ENCODE results near the gene ABCC1. TPM values are rescaled to one million over a fixed set of nuclear protein-coding genes. Genes with fewer than 3 reads are reported as not detected.
"Not testable (repeated sequence)": the region's sequence is repeated elsewhere in the genome, so short reads cannot be mapped to it uniquely, and the experiment has no call there.

Gene ABCC1
- total RNA-seq, 1 donor from 2014 or later: 16.6 TPM

GRCh38 chr16:16143931-16144330 is 194.5 kb downstream of the ABCC1 start:
- intact Hi-C loops (cut with DNase I): no loop called here
- DNase-seq (ENCODE audit: low spot score): no peak

GRCh38 chr16:16144416-16144815 is 195.0 kb downstream of the ABCC1 start:
- intact Hi-C loops (cut with DNase I): no loop called here

GRCh38 chr16:16145286-16145685 is 195.9 kb downstream of the ABCC1 start:
- intact Hi-C loops (cut with DNase I): no loop called here
- DNase-seq (ENCODE audit: low spot score): no peak

More at GRCh38 chr16:16144416-16144815, 195.0 kb downstream of the ABCC1 start:
- no peak for DNase-seq (ENCODE audit: low spot score)

GRCh38 chr16:16146380-16147315 is 197.2 kb downstream of the ABCC1 start:
- DNase-seq (ENCODE audit: low spot score): no peak
- intact Hi-C loops (cut with DNase I): no loop called here

- intact Hi-C loops (cut with DNase I): no loop called here
- no peak for DNase-seq (ENCODE audit: low spot score)
These were observed 198.0 kb downstream of the ABCC1 start for GRCh38 chr16:16147316-16147999.

- intact Hi-C loops (cut with DNase I); DNase-seq (ENCODE audit: low spot score): not testable (repeated sequence)
These were observed 198.7 kb downstream of the ABCC1 start for GRCh38 chr16:16148000-16148599.

GRCh38 chr16:16148755-16149154 is 199.3 kb downstream of the ABCC1 start:
- DNase-seq (ENCODE audit: low spot score): no peak
- intact Hi-C loops (cut with DNase I): no loop called here

GRCh38 chr16:16149710-16150116 is 200.3 kb downstream of the ABCC1 start:
- no peak for DNase-seq (ENCODE audit: low spot score)
- intact Hi-C loops (cut with DNase I): no loop called here

- intact Hi-C loops (cut with DNase I): no loop called here
- DNase-seq (ENCODE audit: low spot score): peak; percentile 79
These were observed 200.9 kb downstream of the ABCC1 start for GRCh38 chr16:16150117-16150877.

GRCh38 chr16:16150878-16151152 is 201.4 kb downstream of the ABCC1 start:
- intact Hi-C loops (cut with DNase I): no loop called here

GRCh38 chr16:16151315-16151714 is 201.9 kb downstream of the ABCC1 start:
- DNase-seq (ENCODE audit: low spot score): no peak
- intact Hi-C loops (cut with DNase I): no loop called here

More at GRCh38 chr16:16150878-16151152, 201.4 kb downstream of the ABCC1 start:
- no peak for DNase-seq (ENCODE audit: low spot score)

- DNase-seq (ENCODE audit: low spot score); intact Hi-C loops (cut with DNase I): not testable (repeated sequence)
These were observed 203.6 kb downstream of the ABCC1 start for GRCh38 chr16:16153000-16153399.

- intact Hi-C loops (cut with DNase I): no loop called here
- DNase-seq (ENCODE audit: low spot score): no peak
These were observed 205.0 kb downstream of the ABCC1 start for GRCh38 chr16:16154281-16154951.

GRCh38 chr16:16155234-16155633 is 205.8 kb downstream of the ABCC1 start:
- intact Hi-C loops (cut with DNase I): no loop called here
- DNase-seq (ENCODE audit: low spot score): no peak

- intact Hi-C loops (cut with DNase I): no loop called here
- DNase-seq (ENCODE audit: low spot score): no peak
These were observed 207.8 kb downstream of the ABCC1 start for GRCh38 chr16:16157166-16157565.

GRCh38 chr16:16158082-16158658 is 208.8 kb downstream of the ABCC1 start:
- no peak for DNase-seq (ENCODE audit: low spot score)
- intact Hi-C loops (cut with DNase I): no loop called here

GRCh38 chr16:16158741-16159374 is 209.4 kb downstream of the ABCC1 start:
- DNase-seq (ENCODE audit: low spot score): no peak
- intact Hi-C loops (cut with DNase I): no loop called here

GRCh38 chr16:16159662-16160061 is 210.2 kb downstream of the ABCC1 start:
- no peak for DNase-seq (ENCODE audit: low spot score)
- intact Hi-C loops (cut with DNase I): no loop called here

Data from cardiac septum (tissue), 1 donor.